ENCODE data around the gene MAML3.

Gene MAML3

GRCh38 chr4:139782926-139783522 is 371.0 kb downstream of the MAML3 start:
- no peaks in the 10 kb centered on the region for H3K9me3 Mint-ChIP-seq
- intact Hi-C loops (cut with micrococcal nuclease), result no loop called here

GRCh38 chr4:139781066-139781465 is 372.9 kb downstream of the MAML3 start:
- no peaks in the 10 kb centered on the region for H3K27me3 Mint-ChIP-seq
- H3K4me1 Mint-ChIP-seq (ENCODE audit: low read depth), result peaks cover 7% of the 10 kb centered on the region
- intact Hi-C loops (cut with micrococcal nuclease), result no loop called here
- no peaks in the 10 kb centered on the region for H3K36me3 Mint-ChIP-seq (ENCODE audit: low read depth)
- no peaks in the 10 kb centered on the region for H3K9me3 Mint-ChIP-seq
- H3K27ac Mint-ChIP-seq, result no peak overlapping the region
- no peak overlapping the region for H3K4me3 Mint-ChIP-seq

More at GRCh38 chr4:139782926-139783522, 371.0 kb downstream of the MAML3 start:
- H3K36me3 Mint-ChIP-seq (ENCODE audit: low read depth), result no peaks in the 10 kb centered on the region
- H3K27ac Mint-ChIP-seq, result no peak overlapping the region
- H3K4me3 Mint-ChIP-seq, result no peak overlapping the region
- peaks cover 10% of the 10 kb centered on the region for H3K4me1 Mint-ChIP-seq (ENCODE audit: low read depth)
- H3K27me3 Mint-ChIP-seq, result no peaks in the 10 kb centered on the region

DNA sequence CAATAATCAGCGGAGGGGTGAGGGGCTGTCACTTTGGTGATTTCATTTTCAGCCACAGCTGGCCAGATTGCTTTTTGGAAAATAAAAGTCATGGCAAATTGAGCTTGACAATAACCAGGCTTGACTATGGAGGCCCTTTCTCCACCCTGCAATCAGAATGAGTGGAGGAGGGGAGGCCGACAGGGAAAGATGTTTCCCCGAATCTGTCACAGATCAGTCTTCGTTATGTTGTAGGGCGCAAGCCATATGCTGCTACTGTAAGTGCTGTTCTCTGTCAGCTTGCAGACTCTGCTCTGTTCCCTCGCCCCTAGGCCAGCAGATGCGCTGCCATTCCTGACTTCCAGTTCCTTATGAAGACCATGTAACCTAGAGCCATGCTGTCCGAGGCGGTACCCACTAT is 374.3 kb downstream of the MAML3 start:
- no peaks in the 10 kb centered on the region for H3K27me3 Mint-ChIP-seq
- intact Hi-C loops (cut with micrococcal nuclease), result no loop called here
- H3K4me3 Mint-ChIP-seq, result no peak overlapping the region
- no peak overlapping the region for H3K27ac Mint-ChIP-seq
- H3K36me3 Mint-ChIP-seq (ENCODE audit: low read depth), result no peaks in the 10 kb centered on the region
- H3K4me1 Mint-ChIP-seq (ENCODE audit: low read depth), result peaks cover 9% of the 10 kb centered on the region
- H3K9me3 Mint-ChIP-seq, result no peaks in the 10 kb centered on the region

DNA sequence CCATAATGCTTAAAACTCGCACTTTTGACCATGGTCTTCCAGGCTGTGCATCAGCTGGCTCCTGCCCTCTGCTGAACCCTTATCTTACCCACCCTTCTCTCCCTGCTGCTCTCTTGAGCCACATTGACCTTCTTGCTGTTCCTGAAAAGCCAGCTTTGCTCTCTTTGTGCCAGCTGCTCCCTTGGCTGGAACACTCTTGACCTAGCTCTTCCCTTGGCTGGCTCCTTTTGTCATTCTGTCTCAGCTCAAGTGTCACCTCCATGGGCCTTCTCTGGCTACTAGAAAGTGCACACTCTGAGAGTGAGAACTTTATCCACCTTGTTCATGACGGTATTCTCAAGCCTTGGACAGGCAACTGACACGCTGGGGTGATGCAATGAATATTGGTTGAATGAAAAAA is 376.2 kb downstream of the MAML3 start:
- no peaks in the 10 kb centered on the region for H3K36me3 Mint-ChIP-seq (ENCODE audit: low read depth)
- intact Hi-C loops (cut with micrococcal nuclease), result no loop called here
- H3K4me3 Mint-ChIP-seq, result no peak overlapping the region
- no peak overlapping the region for H3K27ac Mint-ChIP-seq
- H3K9me3 Mint-ChIP-seq, result no peaks in the 10 kb centered on the region
- peaks cover 9% of the 10 kb centered on the region for H3K4me1 Mint-ChIP-seq (ENCODE audit: low read depth)
- no peaks in the 10 kb centered on the region for H3K27me3 Mint-ChIP-seq

DNA sequence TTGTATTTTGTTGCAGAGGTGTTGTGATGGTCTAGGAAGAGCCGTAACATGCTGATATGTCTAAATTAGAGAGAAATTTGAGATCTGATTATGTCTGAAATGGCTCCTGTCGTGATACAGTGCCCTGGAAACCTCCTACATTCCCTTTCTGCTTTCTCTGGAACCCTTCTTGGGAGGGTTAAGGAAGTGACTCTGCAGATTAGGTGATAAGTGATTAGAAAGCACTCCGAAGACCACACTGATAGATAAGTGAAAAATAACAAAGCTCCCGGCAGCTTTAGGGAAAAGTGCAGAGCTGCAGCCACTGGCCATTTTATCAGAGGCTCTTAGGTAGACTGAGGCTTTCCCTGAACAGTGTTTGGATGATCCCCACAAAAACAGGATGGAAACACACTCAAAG is 377.7 kb downstream of the MAML3 start:
- Mint-ChIP-seq H3K27ac (no peak overlapping the region), H3K9me3 (no peaks in the 10 kb centered on the region), H3K4me1 (ENCODE audit: low read depth) (peaks cover 9% of the 10 kb centered on the region), H3K27me3 (no peaks in the 10 kb centered on the region), H3K4me3 (no peak overlapping the region), H3K36me3 (ENCODE audit: low read depth) (no peaks in the 10 kb centered on the region)
- intact Hi-C loops (cut with micrococcal nuclease), result no loop called here

- no peaks in the 10 kb centered on the region for H3K27me3 Mint-ChIP-seq
- H3K4me3 Mint-ChIP-seq, result no peak overlapping the region
- H3K27ac Mint-ChIP-seq, result no peak overlapping the region
- no peaks in the 10 kb centered on the region for H3K36me3 Mint-ChIP-seq (ENCODE audit: low read depth)
- peaks cover 9% of the 10 kb centered on the region for H3K4me1 Mint-ChIP-seq (ENCODE audit: low read depth)
- no peaks in the 10 kb centered on the region for H3K9me3 Mint-ChIP-seq
- intact Hi-C loops (cut with micrococcal nuclease), result no loop called here
These were observed 379.1 kb downstream of the MAML3 start for GRCh38 chr4:139774759-139775487.

DNA sequence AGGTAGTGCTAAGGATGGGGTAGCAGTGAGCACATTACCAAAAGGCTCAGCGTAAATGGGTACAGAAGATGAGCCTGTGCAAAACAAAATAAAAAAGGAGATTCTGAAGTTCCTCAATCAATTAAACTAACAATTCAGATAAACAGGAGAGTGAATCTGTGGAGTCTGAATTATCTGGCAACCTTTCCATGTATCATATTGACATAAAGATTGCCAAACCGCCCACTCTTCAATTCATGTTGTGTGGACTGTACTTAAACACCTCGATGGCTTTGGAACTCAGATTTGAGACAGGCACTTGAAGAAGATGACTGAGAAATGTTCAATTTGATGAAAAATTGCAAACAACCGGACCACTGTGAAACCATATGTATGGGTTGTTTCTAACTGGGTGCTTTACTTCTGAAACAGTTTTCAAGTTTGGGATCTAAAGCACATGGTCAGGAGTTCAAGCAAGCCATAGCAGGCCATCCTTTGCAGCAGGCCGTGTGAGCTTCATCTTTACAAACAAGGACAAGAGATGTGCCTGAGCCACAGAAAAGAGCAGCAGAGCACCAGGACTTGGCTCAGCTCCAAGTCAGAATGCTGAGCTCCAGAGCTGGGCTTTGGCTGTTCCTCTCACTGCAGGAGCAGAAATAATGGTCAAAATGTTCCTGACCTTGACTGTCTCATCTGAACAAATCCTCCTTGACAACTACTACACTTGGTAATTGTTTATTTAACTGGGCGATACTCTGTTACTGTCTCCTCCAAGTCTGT is 380.2 kb downstream of the MAML3 start:
- Mint-ChIP-seq H3K4me1 (ENCODE audit: low read depth) (peaks cover 9% of the 10 kb centered on the region), H3K4me3 (no peak overlapping the region), H3K36me3 (ENCODE audit: low read depth) (no peaks in the 10 kb centered on the region), H3K27ac (no peak overlapping the region), H3K27me3 (no peaks in the 10 kb centered on the region), H3K9me3 (no peaks in the 10 kb centered on the region)
- intact Hi-C loops (cut with micrococcal nuclease), result no loop called here

GRCh38 chr4:139770361-139770760 is 383.6 kb downstream of the MAML3 start:
- H3K27me3 Mint-ChIP-seq, result no peaks in the 10 kb centered on the region
- no peak overlapping the region for H3K4me3 Mint-ChIP-seq
- H3K4me1 Mint-ChIP-seq (ENCODE audit: low read depth), result peaks cover 12% of the 10 kb centered on the region
- H3K36me3 Mint-ChIP-seq (ENCODE audit: low read depth), result no peaks in the 10 kb centered on the region
- intact Hi-C loops (cut with micrococcal nuclease), result no loop called here
- H3K27ac Mint-ChIP-seq, result no peak overlapping the region
- H3K9me3 Mint-ChIP-seq, result no peaks in the 10 kb centered on the region

- Mint-ChIP-seq H3K4me1 (ENCODE audit: low read depth) (peaks cover 18% of the 10 kb centered on the region), H3K27ac (no peak overlapping the region), H3K36me3 (ENCODE audit: low read depth) (no peaks in the 10 kb centered on the region), H3K9me3 (no peaks in the 10 kb centered on the region), H3K4me3 (no peak overlapping the region), H3K27me3 (peaks cover 2% of the 10 kb centered on the region)
- intact Hi-C loops (cut with micrococcal nuclease), result no loop called here
These were observed 384.6 kb downstream of the MAML3 start for GRCh38 chr4:139769364-139769763.

DNA sequence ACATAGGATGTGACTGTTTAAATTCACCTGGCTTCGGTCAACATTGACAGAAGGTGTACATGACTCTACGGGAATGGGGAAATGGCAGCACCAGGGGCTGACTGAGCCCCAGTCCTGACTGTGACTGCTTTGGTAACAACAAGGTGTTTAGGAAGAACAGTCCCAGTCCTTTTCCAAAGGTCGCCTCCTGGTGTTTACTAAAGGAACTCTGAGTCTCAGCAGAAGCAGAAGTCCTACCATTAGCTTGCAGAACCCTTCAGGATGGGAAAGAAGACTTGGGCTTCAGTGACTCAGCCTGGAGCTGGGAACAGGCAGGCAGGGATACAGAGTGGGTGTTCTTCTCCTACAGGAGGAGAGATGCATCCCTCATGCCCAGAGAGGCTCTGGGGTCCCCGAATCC is 385.1 kb downstream of the MAML3 start:
- no peak overlapping the region for H3K4me3 Mint-ChIP-seq
- peaks cover 22% of the 10 kb centered on the region for H3K4me1 Mint-ChIP-seq (ENCODE audit: low read depth)
- peaks cover 2% of the 10 kb centered on the region for H3K27me3 Mint-ChIP-seq
- no peaks in the 10 kb centered on the region for H3K36me3 Mint-ChIP-seq (ENCODE audit: low read depth)
- H3K9me3 Mint-ChIP-seq, result no peaks in the 10 kb centered on the region
- H3K27ac Mint-ChIP-seq, result no peak overlapping the region
- intact Hi-C loops (cut with micrococcal nuclease), result no loop called here

DNA sequence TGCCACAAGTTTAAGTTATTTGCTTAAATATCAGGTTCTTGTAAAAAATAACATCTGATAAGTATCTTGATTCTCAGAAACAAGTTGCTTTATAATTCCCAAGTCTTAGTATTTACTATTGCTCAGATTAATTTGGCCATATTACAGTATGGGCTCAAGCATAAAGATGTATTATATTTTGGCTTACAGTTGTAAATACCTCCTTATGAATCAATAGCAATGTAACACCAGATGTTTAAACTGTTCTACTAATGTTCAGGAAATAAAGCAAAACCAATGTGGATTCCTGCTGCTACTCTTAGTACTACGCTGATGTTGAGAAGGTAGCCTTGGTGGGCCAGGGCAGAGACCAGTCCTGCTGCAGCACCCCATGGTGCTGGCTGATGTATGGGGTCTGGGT is 385.6 kb downstream of the MAML3 start:
- H3K27me3 Mint-ChIP-seq, result peaks cover 2% of the 10 kb centered on the region
- no peaks in the 10 kb centered on the region for H3K9me3 Mint-ChIP-seq
- H3K36me3 Mint-ChIP-seq (ENCODE audit: low read depth), result no peaks in the 10 kb centered on the region
- H3K27ac Mint-ChIP-seq, result no peak overlapping the region
- H3K4me3 Mint-ChIP-seq, result no peak overlapping the region
- intact Hi-C loops (cut with micrococcal nuclease), result no loop called here
- H3K4me1 Mint-ChIP-seq (ENCODE audit: low read depth), result peaks cover 27% of the 10 kb centered on the region

GRCh38 chr4:139767585-139767984 is 386.4 kb downstream of the MAML3 start:
- no peaks in the 10 kb centered on the region for H3K36me3 Mint-ChIP-seq (ENCODE audit: low read depth)
- H3K27me3 Mint-ChIP-seq, result peaks cover 2% of the 10 kb centered on the region
- no peaks in the 10 kb centered on the region for H3K9me3 Mint-ChIP-seq
- H3K27ac Mint-ChIP-seq, result no peak overlapping the region
- intact Hi-C loops (cut with micrococcal nuclease), result no loop called here
- no peak overlapping the region for H3K4me3 Mint-ChIP-seq
- peaks cover 35% of the 10 kb centered on the region for H3K4me1 Mint-ChIP-seq (ENCODE audit: low read depth)

DNA sequence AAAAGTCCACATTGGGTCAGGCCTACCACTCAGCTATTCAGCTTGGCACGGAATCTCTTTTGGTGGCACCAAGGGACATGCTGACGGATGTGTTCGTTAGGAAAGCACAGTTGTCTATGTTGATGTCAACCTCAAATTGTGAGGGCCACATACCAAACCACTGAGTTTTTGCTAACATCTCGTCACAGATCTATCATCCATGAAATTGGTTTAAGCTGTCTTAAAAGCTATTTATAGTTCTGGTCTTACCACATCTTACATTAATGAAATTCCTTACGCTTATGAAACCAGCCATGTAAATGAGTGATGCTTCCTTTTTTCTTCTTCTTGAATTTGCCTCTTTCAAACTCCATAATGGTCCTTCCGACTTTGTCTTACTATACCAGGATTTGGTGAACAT is 386.8 kb downstream of the MAML3 start:
- intact Hi-C loops (cut with micrococcal nuclease), result no loop called here
- peaks cover 2% of the 10 kb centered on the region for H3K27me3 Mint-ChIP-seq
- no peak overlapping the region for H3K4me3 Mint-ChIP-seq
- H3K9me3 Mint-ChIP-seq, result no peaks in the 10 kb centered on the region
- peaks cover 35% of the 10 kb centered on the region for H3K4me1 Mint-ChIP-seq (ENCODE audit: low read depth)
- H3K27ac Mint-ChIP-seq, result no peak overlapping the region
- no peaks in the 10 kb centered on the region for H3K36me3 Mint-ChIP-seq (ENCODE audit: low read depth)

GRCh38 chr4:139764686-139765310 is 389.2 kb downstream of the MAML3 start:
- intact Hi-C loops (cut with micrococcal nuclease), result no loop called here
- H3K4me1 Mint-ChIP-seq (ENCODE audit: low read depth), result peaks cover 41% of the 10 kb centered on the region

More at GRCh38 chr4:139764686-139765310, 389.2 kb downstream of the MAML3 start:
- Mint-ChIP-seq H3K27ac (no peak overlapping the region), H3K27me3 (peaks cover 2% of the 10 kb centered on the region), H3K36me3 (ENCODE audit: low read depth) (no peaks in the 10 kb centered on the region), H3K9me3 (no peaks in the 10 kb centered on the region), H3K4me3 (no peak overlapping the region)
